HepG2 (cell line): Measurements from ENCODE around the gene RBM5. TPM values are rescaled to one million over a fixed set of nuclear protein-coding genes. Genes with fewer than 3 reads are reported as not detected.

Source experiments
- ATAC-seq: fragments of 200-7000 bp; cut with Tn5 transposase; 3 replicates; pipeline ENCODE4 v1.9.1; 2020; ENCODE audit warnings: mild to moderate bottlenecking, moderate library complexity
- BruUV-seq: library from RNA; stranded (reverse); fragments of 400-500 nt; replicated peaks from 2 replicates; lab custom pipeline; 2021; lab: Mats Ljungman, UMichigan
- CTCF ChIA-PET: fragments of 300-600 bp; formaldehyde crosslinking; extraction: SDS; loops from one replicate; lab custom pipeline; 2021; ENCODE audit warnings: low total read pairs, inconsistent platforms, low intra/inter-chr PET ratio; lab: Yijun Ruan, JAX
- POLR2A ChIA-PET: fragments of 350-600 bp; sonication (Branson Sonifier 250); formaldehyde crosslinking; loops from one replicate; lab custom pipeline; 2020; ENCODE audit warnings: antibody characterized with exemption, inconsistent platforms; lab: Yijun Ruan, JAX
- DNase-seq: peaks from one replicate; pipeline ENCODE4 v3.0.0-alpha.2; 2015; ENCODE audit warnings: low spot score
- FAIRE-seq: peaks from 3 replicates; lab custom pipeline; 2011; peaks lifted over from hg19 to GRCh38; lab: Jason Lieb, UNC
- H2AFZ ChIP-seq: one replicate; pipeline ENCODE4 v1.6.1; 2011; ENCODE audit warnings: low read length, inconsistent platforms
- H3K27ac ChIP-seq: fragments of 300-600 bp; 3 replicates; pipeline ENCODE4 v1.8.0; 2011; ENCODE audit warnings: mixed run types, mild to moderate bottlenecking, mixed read lengths, low read length, inconsistent platforms; ENCODE audit not compliant: insufficient read depth; ENCODE audit errors: extremely low read length
- H3K27me3 ChIP-seq, 2 experiments: fragments of 200-600 bp in 1 of 2; 2 replicates in 1 of 2; 3 replicates in 1 of 2; pipeline versions ENCODE4 v1.6.0 to v1.8.0; 2011; ENCODE audit warnings: low read length in 2 of 2, mild to moderate bottlenecking in 2 of 2, moderate library complexity in 2 of 2, inconsistent platforms in 1 of 2; ENCODE audit not compliant: insufficient read depth in 2 of 2, control insufficient read depth in 1 of 2
- H3K36me3 ChIP-seq, 2 experiments: fragments of 200-600 bp in 1 of 2; replicated peaks in 1 of 2; 2 replicates in 1 of 2; 3 replicates in 1 of 2; pipeline versions ENCODE4 v1.5.1 to v1.8.0; 2011; ENCODE audit warnings: low read length in 2 of 2, inconsistent platforms in 1 of 2; ENCODE audit not compliant: insufficient read depth in 2 of 2, control insufficient read depth in 1 of 2
- H3K4me1 ChIP-seq: 2 replicates; pipeline ENCODE4 v1.5.1; 2012; ENCODE audit warnings: low read length, inconsistent platforms; ENCODE audit not compliant: insufficient read depth
- H3K4me2 ChIP-seq: 2 replicates; pipeline ENCODE4 v1.6.0; 2011; ENCODE audit warnings: low read depth, low read length, inconsistent platforms
- H3K4me3 ChIP-seq, 3 experiments: fragments of 200-600 bp in 1 of 3; sonication (generic), shearing (Covaris generic) in 1 of 3; replicated peaks in 1 of 3; 2 replicates each; pipeline ENCODE4 v1.5.1; 2011 to 2016; ENCODE audit warnings: low read length in 3 of 3, inconsistent platforms in 2 of 3, low read depth in 2 of 3, mild to moderate bottlenecking in 2 of 3, control low read depth in 1 of 3, mixed read lengths in 1 of 3; ENCODE audit not compliant: insufficient read depth in 1 of 3
- H3K79me2 ChIP-seq: one replicate; pipeline ENCODE4 v1.6.1; 2011; ENCODE audit warnings: low read length, inconsistent platforms; ENCODE audit not compliant: insufficient read depth
- H3K9ac ChIP-seq: 2 replicates; pipeline ENCODE4 v1.6.0; 2011; ENCODE audit warnings: mild to moderate bottlenecking, low read depth, low read length, inconsistent platforms; ENCODE audit not compliant: insufficient read depth
- H3K9me3 ChIP-seq: 2 replicates; pipeline ENCODE4 v1.5.1; 2012; ENCODE audit warnings: mild to moderate bottlenecking, low read length
- H4K20me1 ChIP-seq: 2 replicates; pipeline ENCODE4 v1.6.0; 2011; ENCODE audit warnings: inconsistent platforms, mild to moderate bottlenecking, low read length, moderate library complexity; ENCODE audit not compliant: insufficient read depth
- MBD4 ChIP-seq: IDR thresholded peaks from 2 replicates; pipeline ENCODE4 v1.6.1; 2012; ENCODE audit warnings: low read length, inconsistent platforms, borderline replicate concordance
- MXI1 ChIP-seq: IDR thresholded peaks from 3 replicates; pipeline ENCODE4 v1.6.1; 2012; ENCODE audit warnings: low read depth, low read length, inconsistent platforms, borderline replicate concordance
- POLR2G ChIP-seq: fragments of 200-400 bp; formaldehyde crosslinking; IDR thresholded peaks from 2 replicates; pipeline ENCODE4 v1.6.1; 2018; ENCODE audit warnings: mild to moderate bottlenecking, low read depth, low read length, moderate library complexity
- RBM22 ChIP-seq: fragments of 200-400 bp; formaldehyde crosslinking; optimal IDR thresholded peaks from 2 replicates; pipeline ENCODE3; 2017; ENCODE audit warnings: mild to moderate bottlenecking, low read length, moderate library complexity
- SSRP1 ChIP-seq: IDR thresholded peaks from 2 replicates; pipeline ENCODE4 v1.6.1; 2016; ENCODE audit warnings: control low read depth
- ZNF761 ChIP-seq: sonication (generic); formaldehyde crosslinking; conservative IDR thresholded peaks from 2 replicates; pipeline ENCODE4 v1.4.0; 2020; ENCODE audit warnings: mild to moderate bottlenecking, missing genetic modification reagents
- WGBS: methylation state at CpG from one replicate; pipeline ENCODE4 v1.1.6; 2017; ENCODE audit warnings: low lambda C conversion rate; 5-methylcytosine and 5-hydroxymethylcytosine counted together
- in situ Hi-C: cut with HindIII; loops from 2 replicates; pipeline ENCODE4 v1.10.0; 2017; ENCODE audit warnings: low pct_unique_long_range_greater_than_20kb; ENCODE audit not compliant: extremely low pct_ligation_motif_present
- intact Hi-C: fragments of 100-400 bp; cut with micrococcal nuclease; formaldehyde crosslinking; loops from one replicate; pipeline ENCODE4 v1.10.0; 2022; ENCODE audit not compliant: unreplicated experiment
- polyA plus RNA-seq, 8 experiments: library from polyadenylated mRNA; depleted of rRNA in 3 of 8; stranded (reverse) in 7 of 8; unstranded in 1 of 8; fragments of >200 nt; fragmentation: Illumina TruSeq in 4 of 8; extraction: Trizol in 4 of 8; gene quantifications; 2 replicates each; pipeline versions ENCODE4 v1.2.1 to v1.2.3, GENCODE V29; 2011 to 2016; ENCODE audit warnings: low read depth in 4 of 8, missing spikeins in 1 of 8, mixed read lengths in 1 of 8; ENCODE audit not compliant: insufficient read depth in 1 of 8
- total RNA-seq, 5 experiments: library from RNA; depleted of rRNA; stranded (reverse); fragments of >200 nt; fragmentation: Illumina TruSeq; extraction: Trizol; gene quantifications; 2 replicates each; pipeline ENCODE4 v1.2.3, GENCODE V29; 2016; ENCODE audit warnings: low read depth in 1 of 5

RBM5 gene
- total and polyA plus RNA-seq, 2 of the 13 experiments (the other 11 are each of a cell fraction or from before 2014, with no cell fraction given): 106 to 204 TPM

GRCh38 chr3:50120364-50121071 is 31.8 kb downstream of the RBM5 start:
- POLR2A ChIA-PET: interaction anchor here (0.6 to 1.9 kb wide), 6 partner anchors 16 to 115 kb away, joined by 3 to 8 read pairs (median 4); partner anchors contain the start of gene GNAI2
- Histone ChIP-seq H3K27ac (no peak overlapping the region), H3K4me1 (peaks cover 7% of the 10 kb centered on the region; the same call in 1 of the 2 replicates), H2AFZ (no peak overlapping the region), H3K36me3 (peaks cover 24 to 50% of the 10 kb centered on the region in 2 experiments), H4K20me1 (peaks cover 2% of the 10 kb centered on the region; the same call in 1 of the 2 replicates)
- no TSS peak for BruUV-seq
- peak; percentile 60 for TF ChIP-seq POLR2G
- TF ChIP-seq SSRP1 (CRISPR knock-in tag): peak; percentile 5; the same call in 1 of the 2 replicates
- no peak for TF ChIP-seq MXI1
- TF ChIP-seq ZNF761: 0 out of 2 replicates have a peak, but pooled peaks have one; percentile 2
- 0 out of 2 replicates have a peak, but pooled peaks have one; percentile 14 for TF ChIP-seq MBD4
- peak; percentile 7 for TF ChIP-seq RBM22
- TF ChIP-seq, all 625 proteins: peak for 5
- DNase-seq (no peak), FAIRE-seq (no peak), ATAC-seq (no peak)
- in situ Hi-C loops (loop anchor here (5.0 kb wide), 1 partner anchor 67 kb away; no protein-coding TSS in a partner anchor), intact Hi-C loops (loop anchor here (1.0 to 5.0 kb wide), 3 partner anchors 34 to 69 kb away; no protein-coding TSS in a partner anchor)
- Histone ChIP-seq H3K4me2 (no peak overlapping the region), H3K4me3 (no peak overlapping the region), H3K9me3 (no peaks in the 10 kb centered on the region), H3K27me3 (peaks cover 0 to 6% of the 10 kb centered on the region in 2 experiments; a peak in 2 of 5 replicates), H3K9ac (no peak overlapping the region), H3K79me2 (no peaks in the 10 kb centered on the region)
- WGBS: 93% methylated on average over 6 of the region's 10 CpGs
- CTCF ChIA-PET: interaction anchor here (1.1 to 2.8 kb wide), 5 partner anchors 33 to 105 kb away, joined by 3 to 50 read pairs (median 10); partner anchors contain the start of genes GNAT1 and SEMA3F
